ENCODE measurements around the gene PLCB3.

- TF ChIP-seq POLR2A (IDR thresholded peaks at IDR 0.05; ENCODE audit: low read depth, low read length) (no peak), TAF1 (IDR thresholded peaks at IDR 0.05; ENCODE audit: borderline replicate concordance, low read depth, low read length) (no peak)
Measured at GRCh38 chr11:64203421-64204079, 47.8 kb upstream of the PLCB3 start.

Data from GM12892 (cell line).